GM12878 (cell line): ENCODE data around the gene EXOC5. TPM values are rescaled to one million over a fixed set of nuclear protein-coding genes. Genes with fewer than 3 reads are reported as not detected.
"Not testable (repeated sequence)": the region's sequence is repeated elsewhere in the genome, so short reads cannot be mapped to it uniquely, and the experiment has no call there.

Experiments
- ATAC-seq: fragments of 200-7000 bp; cut with Tn5 transposase; 3 replicates; pipeline ENCODE4 v1.9.1; 2020; ENCODE audit warnings: mild to moderate bottlenecking, moderate library complexity
- BruUV-seq: library from RNA; stranded (reverse); fragments of 400-500 nt; replicated peaks from 2 replicates; lab custom pipeline; 2021; lab: Mats Ljungman, UMichigan
- CTCF ChIA-PET: fragments of 300-600 bp; sonication (Branson Sonifier 250); formaldehyde crosslinking; extraction: SDS; loops from one replicate; lab custom pipeline; 2021; ENCODE audit warnings: inconsistent platforms; lab: Yijun Ruan, JAX
- POLR2A ChIA-PET: fragments of 350-600 bp; formaldehyde crosslinking; extraction: SDS; loops from one replicate; lab custom pipeline; 2021; ENCODE audit warnings: inconsistent platforms; lab: Charles Lee
- RAD21 ChIA-PET: fragments of 300-600 bp; sonication (Branson Sonifier 250); formaldehyde crosslinking; loops from one replicate; lab custom pipeline; 2023; ENCODE audit warnings: antibody characterized with exemption; ENCODE audit not compliant: unreplicated experiment; lab: Charles Lee
- SMC1A ChIA-PET: fragments of 300-600 bp; sonication (Branson Sonifier 250); formaldehyde crosslinking; loops from one replicate; lab custom pipeline; 2023; ENCODE audit not compliant: unreplicated experiment, uncharacterized antibody; lab: Charles Lee
- DNase-seq: peaks from one replicate; pipeline ENCODE4 v3.0.0-alpha.2; 2011; ENCODE audit warnings: low read depth, low spot score
- FAIRE-seq: peaks from 3 replicates; lab custom pipeline; 2011; peaks lifted over from hg19 to GRCh38; lab: Jason Lieb, UNC
- H2AFZ ChIP-seq: 2 replicates; pipeline ENCODE4 v1.6.0; 2011; ENCODE audit warnings: low read depth, low read length, control low read depth; ENCODE audit not compliant: control insufficient read depth
- H3K27ac ChIP-seq: 2 replicates; pipeline ENCODE4 v1.5.1; 2011; ENCODE audit warnings: control low read depth; ENCODE audit not compliant: control insufficient read depth, insufficient read depth
- H3K27me3 ChIP-seq, 2 experiments: replicated peaks in 1 of 2; 2 replicates each; pipeline versions ENCODE4 v1.6.0 to v1.6.1; 2011; ENCODE audit warnings: low read length in 1 of 2; ENCODE audit not compliant: control insufficient read depth in 2 of 2, insufficient read depth in 2 of 2
- H3K36me3 ChIP-seq, 2 experiments: 2 replicates each; pipeline ENCODE4 v1.5.1; 2011; ENCODE audit warnings: low read length in 1 of 2; ENCODE audit not compliant: control insufficient read depth in 2 of 2, insufficient read depth in 2 of 2
- H3K4me1 ChIP-seq: 2 replicates; pipeline ENCODE4 v1.6.1; 2011; ENCODE audit warnings: mild to moderate bottlenecking, low read length, moderate library complexity, mixed read lengths; ENCODE audit not compliant: control insufficient read depth, insufficient read depth
- H3K4me2 ChIP-seq: 2 replicates; pipeline ENCODE4 v1.6.0; 2011; ENCODE audit warnings: control low read depth; ENCODE audit not compliant: control insufficient read depth, insufficient read depth
- H3K4me3 ChIP-seq: fragments of 200-600 bp; sonication (generic); 2 replicates; pipeline ENCODE4 v1.5.1; 2016
- H3K79me2 ChIP-seq: 2 replicates; pipeline ENCODE4 v1.6.0; 2011; ENCODE audit warnings: low read length; ENCODE audit not compliant: control insufficient read depth, insufficient read depth
- H3K9ac ChIP-seq: 2 replicates; pipeline ENCODE4 v1.8.0; 2011; ENCODE audit warnings: low read length, control low read depth, mixed read lengths; ENCODE audit not compliant: control insufficient read depth, insufficient read depth
- H3K9me3 ChIP-seq: replicated peaks from 3 replicates; pipeline ENCODE4 v1.5.1; 2011; ENCODE audit warnings: mild to moderate bottlenecking, low read length; ENCODE audit not compliant: control insufficient read depth, insufficient read depth
- H4K20me1 ChIP-seq: 2 replicates; pipeline ENCODE4 v1.6.0; 2011; ENCODE audit not compliant: control insufficient read depth, insufficient read depth
- BCL11A ChIP-seq: IDR thresholded peaks from 2 replicates; pipeline ENCODE4 v1.6.1; 2011; ENCODE audit warnings: low read depth, low read length
- GATAD2B ChIP-seq: fragments of 450-650 bp; conservative IDR thresholded peaks from 2 replicates; pipeline ENCODE4 v1.6.1; 2017; ENCODE audit warnings: low read depth, mild to moderate bottlenecking, moderate library complexity
- ZNF24 ChIP-seq: fragments of 450-650 bp; IDR thresholded peaks from 2 replicates; pipeline ENCODE4 v1.6.1; 2017; ENCODE audit warnings: antibody characterized with exemption, mild to moderate bottlenecking
- WGBS: methylation state at CpG from one replicate; pipeline ENCODE4 v1.1.6; 2016; ENCODE audit warnings: low lambda C conversion rate; ENCODE audit not compliant: insufficient replicate concordance, insufficient coverage; ENCODE audit errors: missing lambda C conversion rate; 5-methylcytosine and 5-hydroxymethylcytosine counted together
- in situ Hi-C: fragments of 300-500 bp; cut with MboI; formaldehyde crosslinking; loops from 9 replicates; pipeline ENCODE4 v1.14.3; 2018; ENCODE audit warnings: mixed read lengths
- intact Hi-C: fragments of 100-400 bp; cut with micrococcal nuclease; formaldehyde crosslinking; loops from one replicate; pipeline ENCODE4 v1.14.2; 2022; ENCODE audit not compliant: unreplicated experiment
- polyA plus RNA-seq, 11 experiments: library from polyadenylated mRNA; depleted of rRNA in 4 of 11; unstranded in 6 of 11; stranded (reverse) in 5 of 11; fragments of >200 nt; fragmentation: Nextera tagmentation in 4 of 11; fragmentation: Illumina TruSeq in 1 of 11; extraction: Ambion mirVana in 4 of 11; extraction: Trizol in 1 of 11; gene quantifications; 1 replicate in 1 of 11; 2 replicates in 10 of 11; pipeline versions ENCODE4 v1.2.1 to v1.2.3, GENCODE V29; 2011 to 2016; ENCODE audit warnings: inconsistent platforms in 2 of 11, missing spikeins in 2 of 11, low read depth in 1 of 11
- total RNA-seq, 4 experiments: library from RNA; depleted of rRNA in 3 of 4; stranded (reverse); fragments of >200 nt in 3 of 4; fragmentation: Illumina TruSeq in 1 of 4; extraction: Trizol in 1 of 4; gene quantifications; 2 replicates each; pipeline versions ENCODE4 v1.2.1 to v1.2.3, GENCODE V29; 2013 to 2021

The EXOC5 gene
- total and polyA plus RNA-seq, 10 of the 15 experiments (the other 5 are each of a cell fraction or from before 2014, with no cell fraction given) = 10.3 to 101 (median 43.6) TPM

DNA sequence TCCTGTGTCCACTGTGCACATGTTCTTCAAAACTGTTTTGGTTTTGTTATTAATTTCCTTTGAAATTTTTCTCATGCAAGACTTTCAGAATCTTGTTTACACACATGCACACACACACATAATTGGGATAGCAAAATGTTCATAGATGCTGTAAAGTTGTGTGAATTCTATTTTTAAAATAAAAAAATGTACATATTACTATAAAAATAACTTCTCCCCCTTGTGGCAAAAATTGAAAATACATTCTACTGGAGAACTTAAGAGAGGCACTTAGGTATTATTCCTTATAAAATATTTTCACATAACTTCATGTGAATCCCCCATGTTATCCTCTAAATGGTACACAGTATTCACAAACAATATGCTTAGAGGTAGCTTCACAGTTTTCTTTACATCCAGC, 66.0 kb downstream of the EXOC5 start:
- FAIRE-seq = peak; percentile 84
- H3K27me3 ChIP-seq, SMC1A ChIA-PET, H4K20me1 ChIP-seq, H3K9ac ChIP-seq, in situ Hi-C loops, DNase-seq, H3K79me2 ChIP-seq, H3K4me3 ChIP-seq, H3K4me2 ChIP-seq, RAD21 ChIA-PET, CTCF ChIA-PET, H2AFZ ChIP-seq, H3K36me3 ChIP-seq, BruUV-seq, H3K27ac ChIP-seq, POLR2A ChIA-PET, H3K4me1 ChIP-seq, H3K9me3 ChIP-seq: not testable (repeated sequence)
- peak; percentile 57 for ATAC-seq
- intact Hi-C loops = loop anchor here (5.0 kb wide), 1 partner anchor 90 kb away; no protein-coding TSS in a partner anchor

DNA sequence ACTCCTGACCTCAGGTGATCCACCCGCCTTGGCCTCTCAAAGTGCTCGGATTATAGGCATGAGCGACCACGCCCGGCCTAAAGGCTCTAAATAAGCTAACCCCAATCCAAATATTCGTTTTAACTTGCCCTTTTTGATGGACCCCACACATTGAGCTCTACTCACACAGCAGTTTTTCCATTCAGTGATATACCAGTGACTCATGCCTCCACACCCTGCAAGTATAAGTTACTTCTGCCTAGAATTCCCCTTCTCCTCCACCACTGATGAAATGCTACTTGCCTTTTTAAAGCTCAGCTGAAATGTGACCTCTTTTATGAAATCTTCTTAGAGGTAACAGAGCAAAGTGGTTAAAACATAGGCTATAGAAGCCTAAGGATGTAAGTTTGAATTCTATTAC, 68.8 kb downstream of the EXOC5 start:
- no peak for TF ChIP-seq BCL11A
- no peak for TF ChIP-seq GATAD2B
- no peak for TF ChIP-seq ZNF24
- ChIA-PET SMC1A (interaction anchor here (0.6 to 1.1 kb wide), 2 partner anchors 40 to 47 kb away, joined by 3 to 4 read pairs; no protein-coding TSS in a partner anchor), POLR2A (interaction anchor here (1.2 kb wide), 1 partner anchor 710 kb away, joined by 10 read pairs; no protein-coding TSS in a partner anchor), RAD21 (no interaction called here), CTCF (interaction anchor here (0.6 to 1.3 kb wide), 2 partner anchors 18 to 1033 kb away, joined by 3 to 5 read pairs; no protein-coding TSS in a partner anchor)
- Histone ChIP-seq H3K4me2 (no peak overlapping the region), H3K27ac (no peak overlapping the region), H3K36me3 (no peaks in the 10 kb centered on the region), H3K27me3 (no peaks in the 10 kb centered on the region), H2AFZ (no peak overlapping the region), H3K79me2 (no peaks in the 10 kb centered on the region), H4K20me1 (no peaks in the 10 kb centered on the region), H3K9me3 (no peaks in the 10 kb centered on the region), H3K4me1 (no peaks in the 10 kb centered on the region), H3K4me3 (no peak overlapping the region), H3K9ac (no peak overlapping the region)
- no peak for DNase-seq
- no TSS peak for BruUV-seq
- 98% methylated on average over 6 of the region's 6 CpGs for WGBS
- intact Hi-C loops = loop anchor here (5.0 kb wide), 1 partner anchor 92 kb away; no protein-coding TSS in a partner anchor
- in situ Hi-C loops = no loop called here
- no peak for FAIRE-seq
- no peak for ATAC-seq
